Calu3 (cell line): ENCODE data around the gene POLE3. TPM values are rescaled to one million over a fixed set of nuclear protein-coding genes. Genes with fewer than 3 reads are reported as not detected.

Source experiments
- BruUV-seq: library from RNA; stranded (reverse); fragments of 400-500 nt; replicated peaks from 2 replicates; lab custom pipeline; 2021; lab: Mats Ljungman, UMichigan
- CTCF ChIA-PET: fragments of 300-600 bp; sonication (Branson Sonifier 250); formaldehyde crosslinking; loops from one replicate; lab custom pipeline; 2022; ENCODE audit warnings: antibody characterized with exemption; lab: Charles Lee
- DNase-seq: peaks from one replicate; pipeline ENCODE4 v3.0.0; 2022
- H3K27ac Mint-ChIP-seq: one replicate; pipeline ENCODE4 v1.8.0; 2022; ENCODE audit warnings: mixed read lengths; ENCODE audit not compliant: unreplicated experiment
- H3K27me3 Mint-ChIP-seq: one replicate; pipeline ENCODE4 v1.8.0; 2022; ENCODE audit warnings: mixed read lengths; ENCODE audit not compliant: unreplicated experiment
- H3K36me3 Mint-ChIP-seq: one replicate; pipeline ENCODE4 v1.8.0; 2022; ENCODE audit warnings: mild to moderate bottlenecking, moderate library complexity, mixed read lengths; ENCODE audit not compliant: insufficient read depth, unreplicated experiment
- H3K4me1 Mint-ChIP-seq: one replicate; pipeline ENCODE4 v1.8.0; 2022; ENCODE audit warnings: mild to moderate bottlenecking, low read depth, mixed read lengths; ENCODE audit not compliant: unreplicated experiment
- H3K4me3 Mint-ChIP-seq: one replicate; pipeline ENCODE4 v1.8.0; 2022; ENCODE audit warnings: mild to moderate bottlenecking, low read depth, moderate library complexity, mixed read lengths; ENCODE audit not compliant: unreplicated experiment
- H3K9me3 Mint-ChIP-seq: one replicate; pipeline ENCODE4 v1.8.0; 2022; ENCODE audit warnings: low read depth, mixed read lengths; ENCODE audit not compliant: unreplicated experiment
- intact Hi-C: fragments of 100-400 bp; cut with micrococcal nuclease; formaldehyde crosslinking; loops from one replicate; pipeline ENCODE4 v1.10.0; 2022; ENCODE audit not compliant: unreplicated experiment
- total RNA-seq: library from RNA; stranded (reverse); gene quantifications from 2 replicates; pipeline ENCODE4 v1.2.3, GENCODE V29; 2022
- TF ChIP-seq, protein P1 (sequence below): fragments of 200-600 bp; IDR thresholded peaks from one replicate; pipeline ENCODE4 v1.8.0; 2022; ENCODE audit warnings: antibody characterized with exemption; ENCODE audit not compliant: unreplicated experiment

POLE3 gene
- total RNA-seq, 1 experiment from 2014 or later = 37.7 TPM

DNA sequence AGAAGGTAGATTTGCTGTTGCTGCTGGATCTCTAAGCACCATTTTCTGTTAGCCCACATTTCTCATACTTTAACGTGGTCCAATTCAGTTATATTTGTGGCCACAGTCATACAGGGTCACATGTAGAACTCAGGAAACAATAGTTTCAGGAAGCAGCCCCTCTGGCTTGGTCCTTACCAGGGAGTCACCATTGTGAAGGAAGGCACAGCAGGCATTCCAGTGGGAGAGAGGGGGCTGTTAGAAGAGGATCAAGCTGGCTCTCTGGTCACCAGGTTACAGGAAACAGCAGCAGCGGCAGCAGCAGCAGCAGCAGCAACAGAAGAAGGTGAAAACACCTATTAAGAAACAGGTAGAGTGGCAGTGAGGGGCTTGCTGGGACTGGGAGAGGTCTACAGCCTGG is 14.6 kb upstream of the POLE3 start:
- no peaks in the 10 kb centered on the region for H3K4me1 Mint-ChIP-seq
- no peaks in the 10 kb centered on the region for H3K9me3 Mint-ChIP-seq
- no peak overlapping the region for H3K27ac Mint-ChIP-seq
- H3K4me3 Mint-ChIP-seq = no peak overlapping the region
- no peaks in the 10 kb centered on the region for H3K36me3 Mint-ChIP-seq
- intact Hi-C loops = no loop called here
- TF ChIP-seq, protein P1, sequence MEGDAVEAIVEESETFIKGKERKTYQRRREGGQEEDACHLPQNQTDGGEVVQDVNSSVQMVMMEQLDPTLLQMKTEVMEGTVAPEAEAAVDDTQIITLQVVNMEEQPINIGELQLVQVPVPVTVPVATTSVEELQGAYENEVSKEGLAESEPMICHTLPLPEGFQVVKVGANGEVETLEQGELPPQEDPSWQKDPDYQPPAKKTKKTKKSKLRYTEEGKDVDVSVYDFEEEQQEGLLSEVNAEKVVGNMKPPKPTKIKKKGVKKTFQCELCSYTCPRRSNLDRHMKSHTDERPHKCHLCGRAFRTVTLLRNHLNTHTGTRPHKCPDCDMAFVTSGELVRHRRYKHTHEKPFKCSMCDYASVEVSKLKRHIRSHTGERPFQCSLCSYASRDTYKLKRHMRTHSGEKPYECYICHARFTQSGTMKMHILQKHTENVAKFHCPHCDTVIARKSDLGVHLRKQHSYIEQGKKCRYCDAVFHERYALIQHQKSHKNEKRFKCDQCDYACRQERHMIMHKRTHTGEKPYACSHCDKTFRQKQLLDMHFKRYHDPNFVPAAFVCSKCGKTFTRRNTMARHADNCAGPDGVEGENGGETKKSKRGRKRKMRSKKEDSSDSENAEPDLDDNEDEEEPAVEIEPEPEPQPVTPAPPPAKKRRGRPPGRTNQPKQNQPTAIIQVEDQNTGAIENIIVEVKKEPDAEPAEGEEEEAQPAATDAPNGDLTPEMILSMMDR = no peak
- CTCF ChIA-PET = no interaction called here
- peaks cover 33% of the 10 kb centered on the region for H3K27me3 Mint-ChIP-seq
- DNase-seq = no peak
- BruUV-seq = no TSS peak

DNA sequence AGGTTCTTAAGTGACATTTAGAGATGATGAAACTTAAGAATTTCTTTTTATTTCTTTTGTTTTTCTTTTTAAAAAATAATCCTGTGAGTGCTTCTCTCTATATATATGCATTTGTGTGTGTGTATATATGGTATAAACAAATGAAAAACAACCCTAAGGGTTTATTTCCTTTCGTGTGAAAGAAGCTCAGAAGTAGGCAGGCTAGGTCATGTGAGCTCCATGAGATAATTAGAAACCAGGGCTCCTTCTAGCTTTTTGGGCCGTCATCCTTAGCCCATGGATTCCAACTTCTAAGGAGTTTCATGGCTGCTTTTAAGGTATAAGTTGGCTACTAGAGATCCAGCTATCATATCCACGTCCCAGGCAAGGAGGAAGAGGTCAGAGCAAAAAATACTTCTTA is 11.3 kb upstream of the POLE3 start:
- Mint-ChIP-seq H3K36me3 (no peaks in the 10 kb centered on the region), H3K4me1 (no peaks in the 10 kb centered on the region), H3K27ac (no peak overlapping the region), H3K27me3 (peaks cover 27% of the 10 kb centered on the region), H3K9me3 (no peaks in the 10 kb centered on the region), H3K4me3 (no peak overlapping the region)
- CTCF ChIA-PET = no interaction called here
- BruUV-seq = no TSS peak
- no peak for DNase-seq
- intact Hi-C loops = no loop called here
- TF ChIP-seq, protein P1 = no peak

DNA sequence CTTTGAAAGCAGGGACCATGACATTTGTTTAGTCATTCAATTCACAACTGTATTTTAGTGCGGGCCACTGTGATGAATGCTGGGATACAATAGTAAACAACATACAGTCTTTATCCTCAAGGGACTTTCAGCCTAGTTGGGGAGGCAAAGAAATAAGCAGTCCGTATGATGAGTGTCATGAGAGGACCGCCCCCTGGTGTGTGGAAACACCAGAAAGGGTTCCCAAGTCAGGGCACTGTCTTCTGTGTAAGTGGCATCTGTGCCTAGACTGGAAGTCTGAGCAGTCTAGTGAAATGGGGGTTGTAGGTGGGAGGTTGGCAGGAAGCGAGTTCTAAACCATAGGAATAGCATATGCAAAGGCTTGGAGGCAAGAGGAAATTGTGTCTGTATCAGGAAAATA is 6.9 kb upstream of the POLE3 start:
- Mint-ChIP-seq H3K9me3 (no peaks in the 10 kb centered on the region), H3K36me3 (no peaks in the 10 kb centered on the region), H3K4me3 (no peak overlapping the region), H3K27ac (no peak overlapping the region), H3K27me3 (no peaks in the 10 kb centered on the region), H3K4me1 (no peaks in the 10 kb centered on the region)
- intact Hi-C loops = no loop called here
- no TSS peak for BruUV-seq
- no peak for DNase-seq
- TF ChIP-seq, protein P1 = no peak
- CTCF ChIA-PET = no interaction called here

DNA sequence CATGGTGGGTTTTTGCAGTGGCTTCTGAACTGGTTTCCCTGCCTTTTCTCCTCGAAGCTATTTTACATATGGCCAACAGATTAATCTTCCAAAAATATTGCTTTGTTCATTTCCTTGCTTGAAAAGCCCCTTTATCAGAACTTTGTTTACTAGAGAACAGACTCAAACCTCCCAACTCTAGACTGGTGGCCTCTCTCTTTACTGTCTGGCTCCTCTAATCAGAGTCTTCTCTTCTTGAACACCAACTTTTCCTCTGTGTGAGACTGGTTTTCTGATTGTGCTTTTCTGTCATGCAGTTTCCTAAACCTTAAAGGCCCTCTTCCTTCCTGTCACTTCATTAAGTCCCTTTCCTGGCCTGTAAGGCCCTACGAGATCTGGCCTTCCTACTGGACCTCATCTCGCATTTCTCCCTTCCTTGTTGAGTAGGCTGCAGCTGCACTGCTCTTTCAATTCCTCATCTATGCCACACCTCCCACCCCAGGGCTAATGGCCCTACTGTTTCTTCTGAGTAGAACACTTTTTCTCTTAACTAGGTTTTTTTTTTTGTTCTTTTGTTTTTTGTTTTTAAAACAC is 5.8 kb upstream of the POLE3 start:
- peaks cover 3% of the 10 kb centered on the region for H3K36me3 Mint-ChIP-seq
- BruUV-seq = no TSS peak
- H3K27ac Mint-ChIP-seq = no peak overlapping the region
- H3K4me1 Mint-ChIP-seq = no peaks in the 10 kb centered on the region
- CTCF ChIA-PET = interaction anchor here (1.0 kb wide), 1 partner anchor 11 kb away, joined by 3 read pairs; no protein-coding TSS in a partner anchor
- intact Hi-C loops = no loop called here
- H3K9me3 Mint-ChIP-seq = no peaks in the 10 kb centered on the region
- no peaks in the 10 kb centered on the region for H3K27me3 Mint-ChIP-seq
- no peak for DNase-seq
- H3K4me3 Mint-ChIP-seq = no peak overlapping the region
- TF ChIP-seq, protein P1 = no peak
